SK-N-MC (cell line): Measurements from ENCODE around the gene FASTKD2.

Experiments
- DNase-seq: peaks from one replicate; pipeline ENCODE4 v3.0.0-alpha.2; 2011; ENCODE audit warnings: low read depth, low spot score
- H3K27ac ChIP-seq: fragments of 200-600 bp; sonication (generic); 2 replicates; pipeline ENCODE4 v1.5.1; 2016; ENCODE audit warnings: mixed run types
- H3K36me3 ChIP-seq: fragments of 200-600 bp; sonication (generic); 2 replicates; pipeline ENCODE4 v1.6.1; 2017; ENCODE audit warnings: antibody characterized with exemption, low read length, mixed read lengths; ENCODE audit not compliant: insufficient read depth
- H3K4me3 ChIP-seq: fragments of 200-600 bp; sonication (generic); 2 replicates; pipeline ENCODE4 v1.5.1; 2016
- H3K9ac ChIP-seq: fragments of 200-600 bp; sonication (generic); 2 replicates; pipeline ENCODE4 v1.8.0; 2017; ENCODE audit warnings: mixed run types, mixed read lengths; ENCODE audit not compliant: insufficient read length
- H3K9me3 ChIP-seq: fragments of 200-600 bp; sonication (generic); 2 replicates; pipeline ENCODE4 v1.6.1; 2017; ENCODE audit warnings: low read depth, mild to moderate bottlenecking, antibody characterized with exemption, low read length, moderate library complexity, mixed read lengths
- EZH2 ChIP-seq: fragments of 200-600 bp; sonication (generic); IDR thresholded peaks from one replicate; pipeline ENCODE4 v1.6.1; 2017; ENCODE audit warnings: antibody characterized with exemption
- FOXP2 ChIP-seq: optimal IDR thresholded peaks from 2 replicates; pipeline ENCODE3; 2011; ENCODE audit warnings: mild to moderate bottlenecking, moderate library complexity; ENCODE audit not compliant: insufficient read depth; ENCODE audit errors: extremely low read length, control extremely low read depth
- POLR2AphosphoS5 ChIP-seq: IDR thresholded peaks from 2 replicates; pipeline ENCODE4 v1.6.1; 2012; ENCODE audit warnings: mild to moderate bottlenecking, low read depth, low read length, borderline replicate concordance

Gene FASTKD2

DNA sequence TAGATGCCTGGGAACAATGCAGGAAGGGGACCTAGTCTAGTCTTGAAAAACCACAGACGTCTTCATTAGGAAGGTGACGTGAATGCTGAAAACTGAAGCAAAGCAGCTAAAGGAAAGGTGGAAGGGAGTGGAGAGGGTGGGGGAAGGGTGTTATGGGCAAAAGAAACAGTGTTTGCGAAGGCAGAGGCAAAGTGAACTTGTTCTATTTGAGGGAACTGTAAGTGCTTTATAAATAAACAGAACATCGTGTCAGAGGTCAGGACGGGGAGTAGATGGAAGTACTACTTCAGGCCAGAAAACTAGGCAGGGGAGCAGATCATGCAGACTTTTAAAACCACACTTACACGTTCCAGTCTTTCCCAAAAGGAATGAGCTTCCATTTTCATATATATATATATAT lies 57.8 kb downstream of the FASTKD2 start:
- no peak for TF ChIP-seq FOXP2
- TF ChIP-seq EZH2: no peak
- no peak for TF ChIP-seq POLR2AphosphoS5
- Histone ChIP-seq H3K9ac (no peak overlapping the region), H3K27ac (no peak overlapping the region), H3K9me3 (no peaks in the 10 kb centered on the region), H3K36me3 (no peaks in the 10 kb centered on the region), H3K4me3 (no peak overlapping the region)
- DNase-seq: no peak

DNA sequence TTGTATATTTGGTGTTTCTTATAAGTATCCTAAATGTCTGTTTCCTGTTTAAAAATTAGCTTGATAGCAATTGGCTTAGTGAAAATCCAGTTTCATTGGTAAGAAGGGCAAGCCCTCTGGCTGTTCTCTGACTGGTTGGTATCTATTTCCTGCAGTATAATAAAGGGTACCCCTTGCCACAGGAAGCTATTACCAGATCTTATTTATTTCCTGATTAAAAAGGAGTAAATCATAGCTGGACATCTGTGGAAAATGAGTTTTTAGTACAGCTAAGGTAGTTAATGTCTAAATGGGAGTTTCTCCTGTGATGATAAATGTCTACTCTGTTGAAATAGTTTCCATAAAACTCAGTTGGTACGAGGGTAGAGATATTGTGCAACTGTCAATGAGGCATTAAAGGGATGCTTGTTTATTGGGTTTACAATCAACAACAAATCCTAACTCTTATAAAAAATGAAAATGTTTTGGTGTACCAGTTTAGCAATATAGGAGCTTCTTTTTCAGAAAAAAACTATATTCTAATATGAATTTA lies 58.7 kb downstream of the FASTKD2 start:
- no peak overlapping the region for H3K9ac ChIP-seq
- no peak for DNase-seq
- H3K4me3 ChIP-seq: no peak overlapping the region
- H3K9me3 ChIP-seq: no peaks in the 10 kb centered on the region
- H3K36me3 ChIP-seq: no peaks in the 10 kb centered on the region
- TF ChIP-seq POLR2AphosphoS5: no peak
- H3K27ac ChIP-seq: no peak overlapping the region

GRCh38 chr2:206824993-206825392 lies 59.6 kb downstream of the FASTKD2 start:
- Histone ChIP-seq H3K9ac (no peak overlapping the region), H3K9me3 (no peaks in the 10 kb centered on the region), H3K36me3 (no peaks in the 10 kb centered on the region), H3K27ac (no peak overlapping the region), H3K4me3 (no peak overlapping the region)
- TF ChIP-seq FOXP2 (no peak), POLR2AphosphoS5 (no peak), EZH2 (no peak)
- no peak for DNase-seq

GRCh38 chr2:206831442-206831995 lies 66.1 kb downstream of the FASTKD2 start:
- no peak for TF ChIP-seq POLR2AphosphoS5
- H3K36me3 ChIP-seq: no peaks in the 10 kb centered on the region

GRCh38 chr2:206832873-206833272 lies 67.5 kb downstream of the FASTKD2 start:
- H3K4me3 ChIP-seq: no peak overlapping the region
- TF ChIP-seq EZH2 (no peak), FOXP2 (no peak), POLR2AphosphoS5 (no peak)
- no peaks in the 10 kb centered on the region for H3K36me3 ChIP-seq
- DNase-seq: no peak
- no peak overlapping the region for H3K9ac ChIP-seq
- H3K27ac ChIP-seq: no peak overlapping the region
- H3K9me3 ChIP-seq: no peaks in the 10 kb centered on the region

More at GRCh38 chr2:206831442-206831995, 66.1 kb downstream of the FASTKD2 start:
- no peak overlapping the region for H3K27ac ChIP-seq
- DNase-seq: no peak
- H3K9ac ChIP-seq: no peak overlapping the region
- H3K4me3 ChIP-seq: no peak overlapping the region
- no peaks in the 10 kb centered on the region for H3K9me3 ChIP-seq

DNA sequence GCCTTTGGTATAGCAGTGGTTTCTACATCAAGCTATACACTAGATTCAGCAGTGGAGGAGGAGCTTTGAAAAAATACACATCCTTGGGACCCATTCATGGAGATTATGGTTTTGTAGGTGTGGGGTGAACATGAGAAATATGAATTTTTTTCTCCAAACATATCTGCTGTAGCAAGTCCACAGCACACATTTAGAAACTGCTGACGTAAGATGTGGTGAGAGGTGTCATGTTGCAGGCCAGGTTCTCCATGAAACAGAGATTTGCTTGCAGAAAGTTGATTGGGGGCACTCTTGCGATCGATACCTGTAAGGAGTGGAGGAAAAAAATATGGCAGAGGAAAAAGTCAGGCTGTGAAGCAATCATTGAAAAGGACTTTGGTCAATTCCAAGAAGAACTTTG lies 67.9 kb downstream of the FASTKD2 start:
- TF ChIP-seq EZH2 (no peak), FOXP2 (no peak), POLR2AphosphoS5 (no peak)
- no peak for DNase-seq
- Histone ChIP-seq H3K9ac (no peak overlapping the region), H3K27ac (no peak overlapping the region), H3K4me3 (no peak overlapping the region), H3K9me3 (no peaks in the 10 kb centered on the region), H3K36me3 (no peaks in the 10 kb centered on the region)

DNA sequence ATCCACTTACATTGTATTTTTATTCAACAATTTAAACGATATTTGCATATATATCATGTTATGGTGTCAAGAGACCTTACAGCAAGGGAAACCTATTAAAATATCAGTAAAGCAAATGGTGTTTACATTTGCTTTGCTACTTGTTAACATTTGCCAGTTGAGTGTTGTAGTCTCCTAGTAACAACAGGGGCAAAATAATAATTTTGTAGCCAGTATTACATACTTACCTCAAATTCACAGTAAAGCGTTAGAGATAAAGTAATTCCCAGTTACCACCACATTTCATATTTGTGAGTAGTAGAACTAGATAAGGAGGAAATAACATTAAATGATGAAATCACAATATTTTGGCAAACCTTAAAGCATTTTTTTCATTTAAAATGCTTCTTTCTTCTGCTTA lies 71.3 kb downstream of the FASTKD2 start:
- no peak overlapping the region for H3K9ac ChIP-seq
- H3K36me3 ChIP-seq: no peaks in the 10 kb centered on the region
- H3K4me3 ChIP-seq: no peak overlapping the region
- H3K9me3 ChIP-seq: no peaks in the 10 kb centered on the region
- no peak for DNase-seq
- H3K27ac ChIP-seq: no peak overlapping the region
- no peak for TF ChIP-seq FOXP2
- TF ChIP-seq POLR2AphosphoS5: no peak

- no peak for DNase-seq
- TF ChIP-seq POLR2AphosphoS5 (no peak), FOXP2 (no peak), EZH2 (no peak)
- H3K27ac ChIP-seq: no peak overlapping the region
- H3K9me3 ChIP-seq: no peaks in the 10 kb centered on the region
- no peak overlapping the region for H3K9ac ChIP-seq
- no peaks in the 10 kb centered on the region for H3K36me3 ChIP-seq
- no peak overlapping the region for H3K4me3 ChIP-seq
These were observed 72.4 kb downstream of the FASTKD2 start for GRCh38 chr2:206837775-206838174.

DNA sequence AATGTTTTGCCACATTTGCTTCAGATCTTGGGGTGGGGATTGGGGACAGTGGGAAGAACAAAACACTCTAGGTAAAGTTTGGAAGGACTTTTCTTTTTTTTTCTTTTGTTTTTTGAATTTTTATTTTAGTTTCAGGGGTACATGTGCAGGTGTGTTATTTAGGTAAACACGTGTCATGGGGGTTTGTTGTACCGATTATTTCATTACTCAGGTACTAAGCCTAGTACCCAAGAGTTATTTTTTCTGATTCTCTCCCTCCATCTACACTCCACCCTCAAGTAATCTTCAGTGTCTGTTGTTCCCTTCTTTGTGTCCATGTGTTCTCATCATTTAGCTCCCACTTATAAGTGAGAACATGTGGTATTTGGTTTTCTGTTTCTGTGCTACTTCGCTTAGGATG lies 73.3 kb downstream of the FASTKD2 start:
- Histone ChIP-seq H3K4me3 (no peak overlapping the region), H3K9me3 (no peaks in the 10 kb centered on the region), H3K27ac (no peak overlapping the region), H3K36me3 (no peaks in the 10 kb centered on the region), H3K9ac (no peak overlapping the region)
- TF ChIP-seq FOXP2 (no peak), EZH2 (no peak), POLR2AphosphoS5 (no peak)
- no peak for DNase-seq
